H9 (cell line): ENCODE data around the gene WDPCP. TPM values are rescaled to one million over a fixed set of nuclear protein-coding genes. Genes with fewer than 3 reads are reported as not detected.

Experiments used
- DNase-seq: peaks from one replicate; pipeline ENCODE4 v3.0.0-alpha.2; 2017
- H2AFZ ChIP-seq: one replicate; pipeline ENCODE4 v1.6.1; 2013; ENCODE audit warnings: mild to moderate bottlenecking, low read length, control low read depth, moderate library complexity
- H2AK5ac ChIP-seq: 2 replicates; pipeline ENCODE4 v1.6.1; 2013; ENCODE audit warnings: low read length, control low read depth, mixed read lengths; ENCODE audit not compliant: insufficient read length
- H2BK120ac ChIP-seq: one replicate; pipeline ENCODE4 v1.6.1; 2013; ENCODE audit warnings: low read depth, mild to moderate bottlenecking, low read length, control low read depth, inconsistent platforms; ENCODE audit not compliant: poor library complexity, severe bottlenecking
- H2BK12ac ChIP-seq: 2 replicates; pipeline ENCODE4 v1.6.1; 2013; ENCODE audit warnings: low read length, control low read depth, mixed read lengths, low read depth; ENCODE audit not compliant: insufficient read length
- H2BK15ac ChIP-seq: 2 replicates; pipeline ENCODE4 v1.6.1; 2013; ENCODE audit warnings: low read depth, low read length, control low read depth
- H2BK20ac ChIP-seq: one replicate; pipeline ENCODE4 v1.6.1; 2013; ENCODE audit warnings: low read depth, mild to moderate bottlenecking, low read length, control low read depth, inconsistent platforms; ENCODE audit not compliant: poor library complexity, severe bottlenecking
- H2BK5ac ChIP-seq: 2 replicates; pipeline ENCODE4 v1.6.1; 2013; ENCODE audit warnings: low read length, control low read depth, mixed read lengths; ENCODE audit not compliant: insufficient read length
- H3K14ac ChIP-seq: 2 replicates; pipeline ENCODE4 v1.6.1; 2013; ENCODE audit warnings: low read length, control low read depth; ENCODE audit not compliant: insufficient read depth
- H3K18ac ChIP-seq: 2 replicates; pipeline ENCODE4 v1.6.1; 2013; ENCODE audit warnings: low read depth, mild to moderate bottlenecking, mixed read lengths, low read length, control low read depth; ENCODE audit not compliant: insufficient read length
- H3K23ac ChIP-seq: 2 replicates; pipeline ENCODE4 v1.6.1; 2013; ENCODE audit warnings: low read length, control low read depth, mixed read lengths, low read depth; ENCODE audit not compliant: insufficient read length
- H3K23me2 ChIP-seq: 2 replicates; pipeline ENCODE4 v1.6.1; 2013; ENCODE audit warnings: low read depth, mild to moderate bottlenecking, mixed read lengths, low read length, control low read depth; ENCODE audit not compliant: insufficient read length, poor library complexity, severe bottlenecking
- H3K27ac ChIP-seq: 2 replicates; pipeline ENCODE4 v1.5.1; 2013; ENCODE audit warnings: low read length, control low read depth, mixed read lengths, low read depth; ENCODE audit not compliant: insufficient read length
- H3K27me3 ChIP-seq: 2 replicates; pipeline ENCODE4 v1.6.1; 2013; ENCODE audit warnings: low read length, control low read depth, inconsistent platforms; ENCODE audit not compliant: insufficient read depth
- H3K4ac ChIP-seq: 2 replicates; pipeline ENCODE4 v1.6.1; 2013; ENCODE audit warnings: low read depth, mild to moderate bottlenecking, control low read depth, inconsistent platforms, low read length, moderate library complexity
- H3K4me1 ChIP-seq: 2 replicates; pipeline ENCODE4 v1.6.1; 2013; ENCODE audit warnings: low read length, control low read depth, inconsistent platforms; ENCODE audit not compliant: insufficient read depth
- H3K4me2 ChIP-seq: 2 replicates; pipeline ENCODE4 v1.6.1; 2013; ENCODE audit warnings: low read length, control low read depth, mixed read lengths; ENCODE audit not compliant: insufficient read length, insufficient read depth
- H3K56ac ChIP-seq: 2 replicates; pipeline ENCODE4 v1.6.1; 2013; ENCODE audit warnings: low read depth, mild to moderate bottlenecking, mixed read lengths, low read length, control low read depth; ENCODE audit not compliant: insufficient read length
- H3K79me1 ChIP-seq: 2 replicates; pipeline ENCODE4 v1.6.1; 2013; ENCODE audit warnings: low read depth, mild to moderate bottlenecking, moderate library complexity, low read length, control low read depth, inconsistent platforms; ENCODE audit not compliant: insufficient read depth, poor library complexity, severe bottlenecking
- H3K79me2 ChIP-seq: 2 replicates; pipeline ENCODE4 v1.6.1; 2013; ENCODE audit warnings: low read length, control low read depth, inconsistent platforms; ENCODE audit not compliant: insufficient read depth
- H3K9ac ChIP-seq: 2 replicates; pipeline ENCODE4 v1.6.1; 2013; ENCODE audit warnings: low read length, control low read depth, mixed read lengths; ENCODE audit not compliant: insufficient read length; ENCODE audit errors: extremely low read depth
- H3K9me3 ChIP-seq: one replicate; pipeline ENCODE4 v1.6.1; 2013; ENCODE audit warnings: low read depth, low read length, inconsistent platforms; ENCODE audit not compliant: control insufficient read depth
- H3T11ph ChIP-seq: one replicate; pipeline ENCODE4 v1.6.1; 2013; ENCODE audit warnings: mild to moderate bottlenecking, low read length, control low read depth, inconsistent platforms
- H4K20me1 ChIP-seq: one replicate; pipeline ENCODE4 v1.6.1; 2013; ENCODE audit not compliant: control insufficient read depth, insufficient read length, insufficient read depth
- H4K5ac ChIP-seq: 2 replicates; pipeline ENCODE4 v1.6.1; 2013; ENCODE audit warnings: low read depth, mild to moderate bottlenecking, mixed read lengths, low read length, control low read depth; ENCODE audit not compliant: insufficient read length
- H4K8ac ChIP-seq: replicated peaks from 2 replicates; pipeline ENCODE4 v1.6.1; 2013; ENCODE audit warnings: low read length, control low read depth, mixed read lengths, low read depth; ENCODE audit not compliant: insufficient read length
- H4K91ac ChIP-seq: 2 replicates; pipeline ENCODE4 v1.6.1; 2013; ENCODE audit warnings: low read depth, mild to moderate bottlenecking, moderate library complexity, mixed read lengths, low read length, control low read depth; ENCODE audit not compliant: insufficient read length
- H3K27ac Mint-ChIP-seq, 3 experiments: 2 replicates in 2 of 3; 3 replicates in 1 of 3; pipeline ENCODE4 v1.8.0; 2020 to 2021; ENCODE audit warnings: mixed read lengths in 3 of 3, mild to moderate bottlenecking in 1 of 3, moderate library complexity in 1 of 3
- H3K27me3 Mint-ChIP-seq: 2 replicates; pipeline ENCODE4 v1.8.0; 2021; ENCODE audit warnings: low read depth, mild to moderate bottlenecking, moderate library complexity, mixed read lengths
- H3K36me3 Mint-ChIP-seq, 3 experiments: 2 replicates in 2 of 3; 3 replicates in 1 of 3; pipeline ENCODE4 v1.8.0; 2020 to 2021; ENCODE audit warnings: low read depth in 3 of 3, mixed read lengths in 3 of 3; ENCODE audit not compliant: insufficient read depth in 1 of 3
- H3K4me1 Mint-ChIP-seq, 2 experiments: 2 replicates each; pipeline ENCODE4 v1.8.0; 2020; ENCODE audit warnings: mixed read lengths in 2 of 2
- H3K4me3 Mint-ChIP-seq, 2 experiments: 2 replicates in 1 of 2; 3 replicates in 1 of 2; pipeline ENCODE4 v1.8.0; 2020 to 2021; ENCODE audit warnings: mild to moderate bottlenecking in 2 of 2, mixed read lengths in 2 of 2, moderate library complexity in 1 of 2
- H3K9me3 Mint-ChIP-seq, 2 experiments: 2 replicates in 1 of 2; 3 replicates in 1 of 2; pipeline ENCODE4 v1.8.0; 2020; ENCODE audit warnings: mild to moderate bottlenecking in 2 of 2, mixed read lengths in 2 of 2, moderate library complexity in 1 of 2
- CTCF ChIP-seq: fragments of 200-600 bp; sonication (generic); conservative IDR thresholded peaks from 3 replicates; pipeline ENCODE4 v1.8.0; 2021; ENCODE audit warnings: antibody characterized with exemption, mild to moderate bottlenecking
- WGBS: extraction: QIAGEN DNeasy Blood & Tissue Kit; methylation state at CpG from one replicate; pipeline ENCODE4 v1.1.7; 2013; ENCODE audit warnings: missing lambda C conversion rate, low lambda C conversion rate, mixed read lengths; ENCODE audit not compliant: insufficient read length; ENCODE audit errors: extremely low coverage; 5-methylcytosine and 5-hydroxymethylcytosine counted together
- total RNA-seq: library from RNA; stranded (reverse); gene quantifications from 2 replicates; pipeline ENCODE4 v1.2.1, GENCODE V29; 2021

WDPCP gene
- total RNA-seq, 1 experiment from 2014 or later = 22.4 TPM

GRCh38 chr2:63530704-63531279 lies 57.5 kb downstream of the WDPCP start:
- Histone ChIP-seq H4K91ac (no peak overlapping the region), H3K23me2 (no peaks in the 10 kb centered on the region), H3K27me3 (no peaks in the 10 kb centered on the region), H3K14ac (no peak overlapping the region), H2BK5ac (no peak overlapping the region), H4K8ac (no peak overlapping the region), H4K20me1 (no peaks in the 10 kb centered on the region), H3K18ac (no peak overlapping the region), H2BK120ac (no peak overlapping the region), H3K9me3 (peaks cover 12% of the 10 kb centered on the region), H3K4me1 (no peaks in the 10 kb centered on the region), H3K79me1 (no peaks in the 10 kb centered on the region), H2AFZ (no peak overlapping the region), H4K5ac (no peak overlapping the region), H2AK5ac (no peak overlapping the region), H2BK12ac (no peak overlapping the region), H2BK15ac (no peak overlapping the region), H3K56ac (no peak overlapping the region), H3K27ac (no peak overlapping the region), H3K4ac (no peak overlapping the region), H3K23ac (no peak overlapping the region), H3K4me2 (no peak overlapping the region), H3T11ph (no peak overlapping the region), H3K9ac (no peak overlapping the region), H2BK20ac (no peak overlapping the region), H3K79me2 (no peaks in the 10 kb centered on the region)
- no CpG with 5 or more reads among the region's 16 CpGs for WGBS
- Mint-ChIP-seq H3K27me3 (no peaks in the 10 kb centered on the region), H3K4me3 (no peak overlapping the region), H3K9me3 (peaks cover 54 to 59% of the 10 kb centered on the region in 2 experiments), H3K36me3 (peaks cover 35 to 60% (median 37%) of the 10 kb centered on the region in 3 experiments), H3K27ac (no peak overlapping the region), H3K4me1 (peaks cover 0 to 3% of the 10 kb centered on the region in 2 experiments; a peak in 1 of 4 replicates)
- no peak for DNase-seq
- TF ChIP-seq CTCF = no peak
